Fibroblast of skin of right quadriceps (primary cell): ENCODE data around the gene TCFL5.
A peak's percentile ranks its signal among the peaks of the same experiment; 100 is the strongest.
"Not testable (repeated sequence)": the region's sequence is repeated elsewhere in the genome, so short reads cannot be mapped to it uniquely, and the experiment has no call there.

Experiments
- DNase-seq: peaks from one replicate; pipeline ENCODE4 v3.0.0-alpha.2; 2013

The TCFL5 gene

DNA sequence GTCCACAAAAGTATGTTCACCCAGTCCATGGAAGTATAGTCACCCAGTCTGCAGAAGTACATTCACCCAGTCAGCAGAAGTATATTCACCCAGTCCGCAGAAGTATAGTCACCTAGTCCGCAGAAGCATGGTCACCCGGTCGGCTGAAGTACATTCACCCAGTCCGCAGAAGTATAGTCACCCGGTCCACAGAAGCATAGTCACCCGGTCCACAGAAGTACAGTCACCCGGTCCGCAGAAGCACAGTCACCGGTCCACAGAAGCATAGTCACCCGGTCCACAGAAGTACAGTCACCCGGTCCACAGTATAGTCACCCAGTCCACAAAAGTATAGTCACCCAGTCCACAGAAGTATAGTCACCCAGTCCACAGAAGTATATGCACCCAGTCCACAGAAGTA lies 8.8 kb downstream of the TCFL5 start:
- DNase-seq, result no peak

DNA sequence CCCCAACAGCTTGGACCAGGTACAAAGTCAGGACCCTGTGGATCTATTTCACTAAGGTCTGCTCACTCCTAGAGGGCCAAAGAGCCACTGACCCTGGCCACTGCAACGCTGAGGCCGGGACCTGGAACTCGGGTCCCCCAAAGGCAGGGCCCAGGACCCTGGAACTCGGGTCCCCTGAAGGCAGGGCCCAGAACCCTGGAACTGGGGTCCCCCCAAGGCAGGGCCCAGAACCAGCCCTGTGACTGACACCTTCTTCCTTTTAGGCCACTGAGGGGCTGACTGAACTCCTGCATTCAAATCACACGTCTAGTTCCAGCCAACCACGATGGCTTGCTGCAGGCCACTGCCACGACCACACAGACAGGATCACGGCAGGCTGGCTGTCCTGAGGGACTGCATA lies 9.4 kb downstream of the TCFL5 start:
- no peak for DNase-seq

GRCh38 chr20:62850333-62850974 lies 11.2 kb downstream of the TCFL5 start:
- no peak for DNase-seq

DNA sequence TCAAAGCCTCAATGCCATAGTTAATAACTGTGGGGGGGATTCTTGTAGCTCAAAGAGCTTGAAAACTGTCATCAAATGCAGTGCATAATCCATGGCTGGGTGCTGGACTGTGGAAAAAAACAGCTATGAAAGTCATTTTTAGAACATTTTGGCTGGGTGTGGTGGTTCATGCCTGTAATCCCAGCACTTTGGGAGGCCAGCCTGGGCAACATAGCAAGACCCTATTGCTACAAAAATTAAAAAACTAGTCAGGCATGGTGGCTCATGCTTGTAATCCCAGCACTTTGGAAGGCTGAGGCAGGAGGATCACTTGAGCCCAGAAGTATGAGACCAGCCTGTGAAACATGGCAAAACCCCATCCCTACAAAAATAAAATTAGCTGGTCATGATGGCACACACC lies 12.2 kb downstream of the TCFL5 start:
- DNase-seq, result no peak

- DNase-seq, result not testable (repeated sequence)
Observed at GRCh38 chr20:62848917-62849316, 12.7 kb downstream of the TCFL5 start.

DNA sequence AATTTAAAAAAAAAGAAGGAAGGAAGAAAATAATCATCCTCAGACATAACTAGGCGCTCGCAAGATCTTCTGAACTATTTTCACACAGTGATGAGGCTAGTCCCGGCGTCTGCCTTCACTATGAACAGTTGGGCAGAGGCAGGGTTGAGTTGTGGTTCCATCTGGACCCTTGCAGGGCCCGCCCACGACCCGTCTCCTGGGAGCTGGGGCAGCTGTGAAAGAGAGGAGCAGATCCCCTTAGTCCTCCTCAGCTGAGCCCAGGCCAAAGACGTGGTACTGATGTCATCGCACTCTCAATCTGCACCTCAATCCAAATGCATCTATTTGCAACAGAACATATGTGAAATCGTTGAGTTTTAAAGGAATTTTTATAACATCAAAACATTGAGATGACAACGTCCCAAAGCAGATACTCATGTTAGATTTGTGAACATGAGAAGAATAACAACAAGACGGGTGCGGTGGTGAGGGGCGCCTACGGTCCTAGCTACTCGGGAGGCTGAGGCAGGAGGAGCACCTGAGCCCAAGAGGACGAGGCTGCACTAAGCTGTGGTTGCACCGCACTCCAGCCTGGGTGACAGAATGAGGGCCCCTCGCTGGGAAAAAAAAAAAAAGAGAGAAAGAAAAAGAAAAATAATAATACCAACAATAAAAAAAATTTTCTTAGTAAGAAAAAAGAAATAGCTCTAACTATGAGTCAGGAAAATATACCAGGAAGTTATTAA lies 15.3 kb downstream of the TCFL5 start:
- peak; percentile 15 for DNase-seq

GRCh38 chr20:62845416-62846160 lies 16.0 kb downstream of the TCFL5 start:
- DNase-seq, result peak; percentile 77

GRCh38 chr20:62844182-62844581 lies 17.4 kb downstream of the TCFL5 start:
- no peak for DNase-seq

GRCh38 chr20:62843656-62844055 lies 18.0 kb downstream of the TCFL5 start:
- DNase-seq, result no peak

- no peak for DNase-seq
Observed at GRCh38 chr20:62841705-62842212, 19.9 kb downstream of the TCFL5 start.

DNA sequence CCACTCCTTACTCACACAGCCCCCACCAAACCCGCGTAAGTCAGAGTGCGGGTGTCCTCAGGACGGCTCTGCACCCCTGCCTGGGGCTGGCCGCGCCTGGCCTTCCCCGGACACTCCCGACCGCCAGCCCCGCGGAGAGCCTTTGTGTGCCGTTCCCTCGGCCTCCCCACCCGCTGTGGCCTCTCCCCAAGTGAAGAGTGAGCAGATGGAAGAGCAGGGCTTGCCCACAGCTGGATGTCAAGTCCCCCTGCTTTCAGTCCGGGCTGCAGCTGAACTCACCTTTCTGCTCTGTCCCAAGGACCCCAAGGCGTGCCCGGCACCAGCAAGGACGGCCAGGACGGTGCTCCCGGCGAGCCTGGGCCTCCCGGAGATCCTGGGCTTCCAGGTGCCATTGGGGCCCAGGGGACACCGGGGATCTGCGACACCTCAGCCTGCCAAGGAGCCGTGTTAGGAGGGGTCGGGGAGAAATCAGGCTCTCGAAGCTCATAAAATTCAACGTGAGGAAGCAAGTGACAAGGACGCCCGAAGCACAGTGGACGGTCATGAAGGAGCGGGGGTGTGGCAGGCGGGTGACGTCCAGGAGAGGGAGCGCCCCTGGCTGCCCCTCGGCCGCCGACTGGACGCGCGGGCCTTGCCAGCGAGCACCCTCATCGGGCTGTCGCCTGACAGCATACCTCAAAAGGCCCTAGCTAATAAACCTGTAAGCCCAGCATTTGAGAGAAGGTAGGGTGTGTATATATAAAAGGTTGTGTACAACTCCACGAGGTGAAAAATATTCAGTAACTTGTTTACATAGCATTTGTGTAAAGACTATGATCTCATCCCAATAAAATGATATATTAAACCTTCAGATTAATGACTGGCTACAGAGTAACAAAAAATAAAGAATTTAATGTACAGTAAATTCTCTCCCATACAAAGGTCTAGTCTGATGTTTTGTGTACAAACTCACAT lies 21.1 kb downstream of the TCFL5 start:
- no peak for DNase-seq

GRCh38 chr20:62839816-62840215 lies 21.8 kb downstream of the TCFL5 start:
- no peak for DNase-seq

GRCh38 chr20:62839261-62839660 lies 22.4 kb downstream of the TCFL5 start:
- no peak for DNase-seq

- no peak for DNase-seq
Observed at GRCh38 chr20:62838128-62838891, 23.3 kb downstream of the TCFL5 start.

GRCh38 chr20:62837790-62838127 lies 23.9 kb downstream of the TCFL5 start:
- no peak for DNase-seq

GRCh38 chr20:62836967-62837490 lies 24.6 kb downstream of the TCFL5 start:
- DNase-seq, result no peak

GRCh38 chr20:62835931-62836861 lies 25.4 kb downstream of the TCFL5 start:
- no peak for DNase-seq

DNA sequence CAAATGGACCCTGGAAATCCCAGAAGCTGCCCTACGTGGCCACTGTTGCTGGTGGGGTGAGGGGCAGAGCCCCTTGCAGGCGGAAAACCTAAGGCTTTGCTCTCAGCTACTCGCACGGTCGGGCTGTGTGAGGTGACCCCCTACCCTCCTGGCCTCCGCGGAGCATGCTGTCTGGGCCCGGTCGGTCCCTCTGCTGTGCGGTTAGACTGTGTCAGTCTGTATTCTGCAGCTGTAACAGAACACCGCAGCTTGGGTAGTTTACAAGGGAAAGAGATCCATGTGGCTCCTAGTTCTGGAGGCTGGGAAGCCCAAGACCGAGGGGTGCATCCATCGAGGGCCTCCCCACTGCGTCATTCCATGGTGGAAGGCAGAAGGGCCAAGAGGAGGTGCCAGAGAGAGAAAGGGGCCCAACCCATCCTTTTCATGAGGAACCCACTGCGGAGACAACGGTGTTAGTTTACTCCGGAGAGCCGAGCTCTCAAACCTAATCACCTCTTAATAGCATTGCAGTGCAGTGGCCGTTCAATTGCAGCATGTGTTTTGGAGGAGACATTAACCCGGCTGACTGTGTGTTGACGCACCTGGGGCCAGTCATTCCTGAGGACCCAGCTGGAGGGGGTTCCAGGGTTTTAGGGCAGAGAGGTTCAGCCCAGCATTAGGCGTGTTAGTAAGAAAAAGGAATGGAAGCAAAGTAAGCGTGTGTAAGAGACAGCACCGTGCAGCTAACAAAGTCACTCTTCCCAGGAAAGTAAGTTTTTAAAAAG lies 26.5 kb downstream of the TCFL5 start:
- DNase-seq, result no peak

DNA sequence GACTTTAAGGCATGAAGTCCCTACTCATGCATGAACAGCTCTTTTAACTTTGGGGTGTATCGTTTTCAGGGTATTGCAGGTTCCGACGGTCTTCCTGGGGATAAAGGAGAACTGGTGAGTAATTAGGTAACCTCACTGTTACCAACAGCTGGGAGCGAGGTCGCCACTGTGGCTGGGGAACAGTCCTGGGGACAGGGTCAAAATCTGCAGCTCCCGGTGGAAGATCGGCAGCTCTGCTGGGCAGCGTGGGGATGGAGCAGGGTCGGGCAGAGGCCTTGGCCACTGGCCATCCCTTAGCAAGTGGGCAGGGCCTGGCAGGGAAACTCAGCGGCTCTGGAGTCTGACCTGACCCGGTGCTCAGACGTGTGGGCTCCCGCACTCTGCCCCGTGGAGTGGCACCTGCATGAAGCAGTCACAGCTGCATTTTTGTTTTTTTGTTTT lies 28.7 kb downstream of the TCFL5 start:
- no peak for DNase-seq
